HG02678 (cell line): ENCODE measurements around the gene TYW1B.
"Not testable (repeated sequence)": the region's sequence is repeated elsewhere in the genome, so short reads cannot be mapped to it uniquely, and the experiment has no call there.

Experiments used
- ATAC-seq: cut with Tn5 transposase; IDR thresholded peaks from one replicate; pipeline ENCODE4 v1.9.1; 2021; ENCODE audit warnings: mild to moderate bottlenecking, moderate library complexity; ENCODE audit not compliant: unreplicated experiment

TYW1B gene

GRCh38 chr7:72705693-72706092 lies 122.3 kb downstream of the TYW1B start:
- not testable (repeated sequence) for ATAC-seq

- no peak for ATAC-seq
Observed at GRCh38 chr7:72704894-72705293, 123.1 kb downstream of the TYW1B start.

- not testable (repeated sequence) for ATAC-seq
Observed at GRCh38 chr7:72700548-72700947, 127.5 kb downstream of the TYW1B start.

- not testable (repeated sequence) for ATAC-seq
Observed at GRCh38 chr7:72697066-72697465, 130.9 kb downstream of the TYW1B start.

DNA sequence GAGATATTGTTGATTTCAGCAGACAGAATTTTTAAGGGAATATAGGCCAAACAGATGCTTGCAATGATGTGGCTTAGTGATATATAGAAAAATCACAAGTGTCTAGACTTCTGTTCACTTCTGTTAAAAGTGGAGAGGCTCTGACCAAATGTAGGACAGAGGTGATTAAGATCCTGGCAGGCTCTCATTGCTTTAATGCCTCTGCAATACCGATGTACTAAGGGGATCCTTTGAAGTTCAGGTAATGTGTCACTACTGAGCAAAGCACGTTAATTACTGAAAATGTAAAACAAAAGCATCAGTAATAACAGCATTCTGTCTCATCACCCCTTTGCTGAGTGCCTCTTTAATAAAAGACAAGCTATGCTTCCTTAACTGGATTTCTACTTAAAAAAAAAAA lies 131.4 kb downstream of the TYW1B start:
- ATAC-seq: not testable (repeated sequence)

DNA sequence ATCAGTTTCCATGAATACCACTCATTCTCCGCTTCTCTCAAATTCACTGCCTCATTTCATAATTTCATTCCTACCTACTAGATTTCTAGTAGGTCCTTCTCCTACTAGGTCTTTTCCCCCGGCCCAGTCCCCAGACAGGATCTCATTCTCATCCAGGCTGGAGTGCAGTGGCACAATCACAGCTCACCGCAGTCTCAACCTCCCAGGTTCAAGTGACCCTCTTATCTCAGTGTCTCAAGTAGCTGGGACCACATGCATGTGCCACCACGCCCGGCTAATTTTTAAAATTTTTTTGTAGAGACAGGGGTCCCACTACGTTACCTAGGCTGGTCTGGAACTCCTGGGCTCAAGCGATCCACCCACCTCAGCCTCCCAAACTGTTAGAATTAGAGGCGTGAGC lies 132.5 kb downstream of the TYW1B start:
- ATAC-seq: not testable (repeated sequence)

GRCh38 chr7:72691442-72691841 lies 136.6 kb downstream of the TYW1B start:
- ATAC-seq: not testable (repeated sequence)

DNA sequence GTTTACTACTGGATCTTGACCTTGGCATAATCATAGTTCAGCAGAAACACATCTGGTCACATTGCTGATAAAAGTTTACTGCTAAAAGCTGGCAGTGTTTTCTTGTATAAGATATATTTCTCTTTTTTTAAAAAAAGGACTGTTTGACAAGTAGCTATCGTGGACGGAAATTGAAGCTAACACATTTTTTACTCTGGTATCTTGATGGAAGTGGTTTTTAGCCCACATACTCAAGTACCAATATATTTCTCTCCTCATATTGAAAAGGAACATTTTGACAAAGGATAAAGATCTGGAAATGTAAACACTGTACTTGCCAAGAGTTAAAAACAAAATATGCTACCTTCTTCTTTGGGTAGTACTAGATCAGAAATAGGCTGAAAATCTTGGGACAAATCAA lies 137.8 kb downstream of the TYW1B start:
- not testable (repeated sequence) for ATAC-seq

- not testable (repeated sequence) for ATAC-seq
Observed at GRCh38 chr7:72689344-72689743, 138.7 kb downstream of the TYW1B start.

GRCh38 chr7:72681211-72681610 lies 146.8 kb downstream of the TYW1B start:
- ATAC-seq: not testable (repeated sequence)

DNA sequence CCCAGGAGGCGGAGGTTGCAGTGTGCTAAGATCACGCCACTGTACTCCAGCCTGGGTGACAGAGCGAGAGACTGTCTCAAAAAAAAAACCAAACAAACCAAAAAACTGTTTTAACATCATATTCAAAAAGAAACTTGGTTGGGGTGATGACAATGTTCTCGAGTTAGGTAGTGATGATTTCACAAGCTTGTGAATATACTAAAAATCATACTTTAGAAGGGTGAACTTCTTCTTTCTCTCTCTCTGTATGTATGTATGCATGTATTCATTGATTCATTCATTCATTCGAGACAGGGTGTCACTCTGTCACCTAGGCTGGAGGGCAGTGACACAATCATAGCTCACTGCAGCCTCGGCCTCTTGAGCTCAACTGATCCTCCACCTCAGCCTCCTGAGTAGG lies 151.1 kb downstream of the TYW1B start:
- not testable (repeated sequence) for ATAC-seq

DNA sequence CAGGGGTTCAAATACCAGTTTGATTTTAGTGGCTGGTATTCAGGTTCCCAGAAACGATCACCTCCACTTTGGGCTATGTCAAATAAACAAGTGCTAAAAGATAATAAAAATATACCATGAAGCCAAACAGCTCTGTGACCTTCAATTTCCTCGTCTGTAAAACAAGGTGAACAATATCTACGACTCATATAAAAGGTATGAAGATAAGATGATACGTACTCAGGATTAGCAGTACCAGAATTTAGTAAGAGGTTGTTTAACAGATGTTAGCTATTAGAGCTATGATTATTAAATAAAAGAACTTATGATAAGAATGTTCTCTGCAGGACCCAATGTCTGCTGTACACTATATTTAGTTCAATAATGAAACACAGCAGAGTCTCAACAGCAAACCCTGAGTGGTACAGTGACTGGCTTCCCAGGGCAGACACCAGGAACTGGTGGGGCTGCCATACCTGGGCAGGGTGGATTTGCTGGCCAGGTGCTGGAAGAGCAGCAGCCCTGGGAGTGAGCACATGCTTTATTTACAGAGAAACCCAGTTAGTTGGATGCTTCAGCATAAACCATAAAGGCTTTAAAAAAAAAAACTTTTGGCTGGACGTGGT lies 151.8 kb downstream of the TYW1B start:
- ATAC-seq: not testable (repeated sequence)

DNA sequence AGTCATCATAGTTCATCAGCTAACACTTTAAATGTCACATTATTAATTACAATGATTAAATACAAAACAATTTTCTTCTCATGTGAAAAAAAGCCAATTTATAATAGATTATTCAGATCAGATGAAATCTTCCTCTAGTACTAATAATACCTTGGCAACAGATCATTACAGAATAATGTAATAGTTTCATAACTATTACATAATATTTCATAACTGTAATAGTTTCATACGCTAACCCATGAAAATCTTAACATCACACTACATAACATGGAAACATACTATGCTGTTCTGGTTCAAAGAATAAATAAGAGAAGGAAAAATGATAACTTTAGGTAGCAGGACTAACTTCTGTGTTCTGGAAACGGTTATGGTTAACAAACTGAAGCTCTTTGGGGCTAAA lies 152.3 kb downstream of the TYW1B start:
- not testable (repeated sequence) for ATAC-seq

DNA sequence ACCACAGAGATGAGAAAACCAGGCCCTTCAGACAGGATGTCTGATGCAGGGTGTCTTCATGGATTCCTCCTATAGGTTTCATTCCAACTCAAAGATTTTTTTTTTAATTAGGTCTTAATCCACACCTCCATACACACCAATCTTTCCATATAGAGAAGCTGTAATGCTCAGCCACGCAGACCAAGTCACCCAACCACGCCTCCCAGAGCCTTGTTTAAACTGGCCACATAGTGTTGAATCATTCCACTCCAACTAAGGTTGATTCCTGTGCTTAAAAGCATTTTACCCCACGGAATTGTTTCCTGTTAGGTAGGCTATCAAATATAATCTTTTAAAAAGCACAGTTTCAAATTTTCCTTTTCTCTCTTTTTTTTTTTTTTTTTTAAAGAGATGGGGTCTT lies 153.6 kb downstream of the TYW1B start:
- no peak for ATAC-seq

DNA sequence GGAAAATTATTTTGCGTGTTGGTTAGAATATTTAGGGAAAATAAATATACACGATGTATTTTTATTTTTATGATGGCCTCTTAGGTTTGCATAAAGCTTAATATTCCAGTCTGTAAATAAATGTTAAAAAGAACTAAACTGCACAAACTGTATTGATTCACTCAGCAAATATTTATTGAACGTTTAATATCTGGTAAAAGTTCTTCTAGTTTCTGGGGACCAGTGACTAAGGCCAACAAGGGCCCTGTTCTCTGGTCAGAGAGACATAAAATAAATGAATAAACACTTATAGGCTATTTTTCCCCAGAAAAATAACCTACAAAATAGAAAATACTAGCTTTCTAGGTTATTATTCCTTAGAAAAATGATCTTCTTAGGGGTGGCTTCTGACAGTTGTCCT lies 157.2 kb downstream of the TYW1B start:
- ATAC-seq: not testable (repeated sequence)

DNA sequence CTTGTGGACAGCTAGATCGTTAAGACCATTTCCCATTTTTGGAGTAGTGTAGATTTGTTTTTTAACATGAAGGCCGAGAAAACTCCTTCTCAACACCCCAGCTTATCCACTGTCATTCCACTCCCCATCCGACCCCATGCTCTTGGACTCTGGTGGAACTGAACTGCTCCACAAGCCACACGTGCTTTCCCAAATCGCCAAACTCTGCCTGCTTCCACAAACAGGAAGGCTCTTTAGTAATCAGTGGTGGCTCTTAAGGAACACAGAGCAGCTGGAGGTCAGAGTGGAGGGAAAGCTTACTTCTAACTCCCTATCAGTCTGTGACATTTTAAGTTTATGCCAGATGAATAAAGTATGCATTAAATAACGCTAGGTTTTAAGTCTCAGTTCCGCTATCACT lies 159.6 kb downstream of the TYW1B start:
- ATAC-seq: not testable (repeated sequence)

DNA sequence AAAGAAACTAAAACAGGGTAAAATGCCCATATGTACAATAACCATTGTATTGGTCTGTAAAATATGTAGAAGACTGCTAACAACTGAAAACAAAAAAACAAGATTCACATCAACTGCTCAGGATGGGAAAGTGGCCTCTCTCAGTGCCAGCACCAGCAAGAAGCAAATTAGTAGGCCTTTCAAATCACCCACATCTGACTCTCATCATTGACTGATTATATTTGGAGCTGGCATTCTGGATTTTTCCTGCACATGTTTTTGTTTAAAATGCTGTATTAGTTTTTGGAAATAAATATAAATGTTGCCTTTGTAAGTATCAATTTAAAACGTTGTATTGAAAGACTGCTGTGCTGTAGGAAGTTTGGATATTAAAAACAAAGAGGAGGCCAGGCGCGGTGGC lies 161.0 kb downstream of the TYW1B start:
- ATAC-seq: not testable (repeated sequence)

DNA sequence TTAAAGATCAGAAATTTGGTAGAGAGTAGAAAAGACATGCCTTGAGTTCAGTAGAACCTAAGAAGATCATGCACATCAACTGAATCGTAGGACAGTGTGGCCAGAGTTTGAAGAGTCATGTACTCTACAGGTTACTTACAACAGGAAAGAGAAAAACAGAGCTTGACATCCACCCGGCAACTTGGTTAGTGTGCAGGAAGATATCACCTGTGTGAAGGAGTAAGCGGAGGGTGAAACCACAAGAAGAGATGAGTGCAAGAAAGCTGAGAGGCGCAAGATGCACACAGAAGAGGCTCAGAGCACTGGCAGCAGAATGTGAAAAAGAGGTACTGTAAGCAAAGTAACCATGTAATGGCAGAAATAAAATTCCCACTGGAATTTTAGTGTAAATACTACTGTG lies 179.4 kb downstream of the TYW1B start:
- not testable (repeated sequence) for ATAC-seq

DNA sequence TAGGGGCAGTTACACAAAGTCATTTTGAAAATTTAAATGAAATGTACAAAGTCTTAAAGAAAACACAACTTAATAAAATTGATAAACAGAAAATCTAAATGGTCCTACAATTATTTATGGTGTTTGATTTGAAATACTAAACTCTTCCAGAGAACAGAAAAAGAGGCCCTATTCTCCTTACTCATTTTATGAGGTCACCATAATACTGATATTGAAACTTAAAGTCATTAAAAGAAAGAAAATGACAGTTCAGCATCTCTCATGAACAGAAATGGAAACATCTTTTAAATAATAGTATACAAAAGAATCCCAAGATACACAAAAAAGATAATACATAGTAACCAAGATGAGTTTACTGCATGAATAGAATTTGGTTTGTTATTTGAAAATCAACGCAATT lies 184.3 kb downstream of the TYW1B start:
- ATAC-seq: not testable (repeated sequence)

DNA sequence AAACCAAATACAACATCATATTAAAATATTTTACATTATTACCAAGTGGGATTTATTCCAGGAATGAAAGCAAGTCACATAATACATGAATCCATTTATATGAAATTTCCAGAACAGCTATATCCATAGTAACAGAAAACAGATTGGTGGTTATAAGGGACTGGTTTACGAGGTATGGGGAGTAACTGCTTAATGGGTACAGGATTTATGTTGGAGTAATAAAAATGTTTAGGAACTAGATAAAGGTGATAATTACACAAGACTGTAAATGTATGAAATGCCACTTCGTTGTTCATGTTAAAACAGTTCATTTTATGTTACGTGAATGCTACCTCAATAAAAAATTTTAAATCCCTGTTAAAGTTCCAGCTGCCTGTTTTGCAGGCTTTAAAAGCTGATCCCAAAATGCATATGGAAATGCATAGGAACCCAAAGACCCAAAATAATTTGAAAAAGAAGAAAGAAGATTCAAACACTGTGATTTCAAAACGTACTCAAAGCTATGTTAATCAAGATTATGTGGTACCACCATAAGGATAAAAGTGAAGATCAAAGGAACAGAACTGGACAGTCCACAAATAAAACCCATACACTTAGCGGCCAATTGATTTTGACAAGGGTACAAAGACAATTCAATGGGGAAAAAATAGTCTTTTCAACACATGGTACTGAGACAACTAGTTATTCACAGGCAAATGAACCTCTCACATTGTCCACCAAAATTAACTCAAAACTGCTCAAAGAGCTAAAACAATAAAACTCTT lies 186.3 kb downstream of the TYW1B start:
- not testable (repeated sequence) for ATAC-seq

DNA sequence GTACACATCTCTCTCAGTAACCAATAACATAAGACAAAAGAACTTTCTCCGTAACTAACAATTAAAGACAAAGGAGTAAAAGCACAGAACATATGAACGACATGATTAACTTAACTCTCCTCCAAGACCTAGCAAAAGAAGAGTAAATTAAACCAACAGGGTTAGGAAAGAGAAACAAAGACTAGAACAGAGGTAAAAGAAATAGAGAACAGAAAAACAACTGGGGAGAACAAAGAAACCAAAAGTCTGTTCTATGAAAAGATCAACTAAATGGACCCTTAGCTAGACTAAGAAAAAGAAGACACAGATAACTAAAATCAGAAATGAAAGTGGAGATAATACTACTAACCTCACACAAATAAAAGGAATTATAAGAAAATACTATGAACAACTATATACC lies 187.3 kb downstream of the TYW1B start:
- not testable (repeated sequence) for ATAC-seq

DNA sequence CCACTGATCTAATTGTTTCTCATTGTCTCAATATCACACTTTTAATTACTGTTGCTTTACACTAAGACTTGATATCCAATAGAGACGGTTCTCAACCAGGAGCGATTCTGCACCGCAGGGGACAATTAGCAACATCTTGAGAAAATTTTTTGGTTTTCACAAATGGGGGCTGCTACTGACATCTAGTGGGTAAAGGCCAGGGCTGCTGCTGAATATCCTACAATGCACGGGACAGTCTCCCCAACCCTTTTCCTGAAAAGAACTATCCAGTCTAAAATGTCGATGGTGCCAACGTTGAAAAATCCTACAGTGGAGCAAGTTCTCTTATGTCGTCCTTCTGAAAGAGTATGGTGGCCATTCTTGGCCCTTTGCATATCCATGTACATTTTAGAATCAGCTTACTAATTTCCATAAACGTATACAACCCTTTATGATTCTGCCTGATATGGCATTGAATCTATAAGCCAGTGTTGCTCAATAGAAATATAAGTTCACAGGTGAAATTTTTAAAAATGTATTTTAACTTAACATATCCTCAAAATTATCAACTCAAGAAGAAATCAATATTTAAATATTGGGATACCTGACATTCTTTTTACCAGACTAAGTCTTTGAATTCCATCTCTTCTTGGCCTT lies 192.6 kb downstream of the TYW1B start:
- not testable (repeated sequence) for ATAC-seq
